Esophagus muscularis mucosa (tissue), 3 donors: ENCODE results near the gene DIPK2B.

Experiments used
- CTCF ChIP-seq, 3 experiments: fragments of 200-600 bp in 2 of 3; fragments of 450-650 bp in 1 of 3; sonication (generic) in 2 of 3; IDR thresholded peaks; one replicate each; pipeline ENCODE4 v1.5.1; 2017 to 2019; ENCODE audit warnings: antibody characterized with exemption in 3 of 3, mild to moderate bottlenecking in 2 of 3, moderate library complexity in 1 of 3
- POLR2AphosphoS5 ChIP-seq, 2 donors: sonication (generic); formaldehyde crosslinking; IDR thresholded peaks; one replicate each; pipeline ENCODE4 v1.6.1; 2017; ENCODE audit warnings: antibody characterized with exemption in 2 of 2

GRCh38 chrX:45184211-45184610 lies 16.5 kb downstream of the DIPK2B start:
- TF ChIP-seq CTCF (IDR thresholded peaks at IDR 0.05) (no peak), POLR2AphosphoS5 (IDR thresholded peaks at IDR 0.05) (no peak)
